Thyroid gland (tissue), 4 donors: ENCODE measurements around the gene CTNNBL1.

Source experiments
- CTCF ChIP-seq, 6 experiments: fragments of 200-600 bp in 3 of 6; fragments of 450-650 bp in 3 of 6; sonication (generic) in 3 of 6; IDR thresholded peaks; one replicate each; pipeline ENCODE4 v1.5.1; 2016 to 2019; ENCODE audit warnings: antibody characterized with exemption in 6 of 6, mild to moderate bottlenecking in 2 of 6, inconsistent platforms in 1 of 6, moderate library complexity in 1 of 6
- POLR2A ChIP-seq, 2 donors: fragments of 450-650 bp; IDR thresholded peaks; one replicate each; pipeline ENCODE4 v1.6.1; 2017; ENCODE audit warnings: antibody characterized with exemption in 2 of 2, mild to moderate bottlenecking in 2 of 2, moderate library complexity in 1 of 2

DNA sequence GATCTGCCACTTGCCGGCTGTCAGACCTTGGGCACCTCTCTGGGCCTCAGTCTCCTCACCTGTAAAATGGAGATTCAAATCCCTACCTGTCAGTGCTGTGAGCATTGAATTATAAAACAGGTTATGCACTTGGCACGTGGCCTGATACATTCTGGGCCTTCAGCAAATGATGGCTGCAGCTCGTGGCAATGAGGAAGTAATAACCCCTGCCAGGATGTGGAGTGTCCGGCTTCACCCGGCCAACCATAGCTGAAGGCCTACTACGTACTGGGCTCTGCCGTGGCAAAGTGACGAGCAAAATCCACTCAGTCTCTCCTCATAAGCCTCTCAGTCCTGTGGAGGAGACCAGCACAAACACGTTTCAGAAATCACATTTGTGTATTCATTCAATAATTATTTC lies 198.2 kb downstream of the CTNNBL1 start:
- TF ChIP-seq POLR2A (IDR thresholded peaks at IDR 0.05) = no peak
- TF ChIP-seq CTCF (IDR thresholded peaks at IDR 0.05) = no peak
